ENCODE data around the gene FBXO40.

Gene FBXO40

GRCh38 chr3:121601212-121601812 is 8.1 kb downstream of the FBXO40 start:
- no peak for TF ChIP-seq CTCF (IDR thresholded peaks at IDR 0.05; ENCODE audit: low read depth, low read length, poor library complexity, severe bottlenecking)
- no peak for TF ChIP-seq EZH2phosphoT487 (IDR thresholded peaks at IDR 0.05; ENCODE audit: borderline replicate concordance, low read length)
- H3K9me3 ChIP-seq (ENCODE audit: control insufficient read depth, insufficient read depth, low read length): no peaks in the 10 kb centered on the region
- H3K27me3 ChIP-seq (ENCODE audit: control insufficient read depth, low read length): no peaks in the 10 kb centered on the region

GRCh38 chr3:121604759-121605158 is 11.6 kb downstream of the FBXO40 start:
- TF ChIP-seq EZH2phosphoT487 (IDR thresholded peaks at IDR 0.05; ENCODE audit: borderline replicate concordance, low read length) (no peak), CTCF (IDR thresholded peaks at IDR 0.05; ENCODE audit: low read depth, low read length, poor library complexity, severe bottlenecking) (no peak)
- H3K4me1 ChIP-seq (ENCODE audit: control insufficient read depth, low read length): no peaks in the 10 kb centered on the region
- H3K36me3 ChIP-seq (ENCODE audit: control insufficient read depth, low read length): no peaks in the 10 kb centered on the region
- H3F3A ChIP-seq (ENCODE audit: control insufficient read depth, insufficient read depth): no peaks in the 10 kb centered on the region
- H3K79me2 ChIP-seq (ENCODE audit: control insufficient read depth, low read length): no peaks in the 10 kb centered on the region
- H3K4me3 ChIP-seq (ENCODE audit: low read length): no peak overlapping the region
- H3K27me3 ChIP-seq (ENCODE audit: control insufficient read depth, low read length): no peaks in the 10 kb centered on the region
- H3K9me3 ChIP-seq (ENCODE audit: control insufficient read depth, insufficient read depth, low read length): no peaks in the 10 kb centered on the region
- H4K20me1 ChIP-seq (ENCODE audit: control insufficient read depth, insufficient read depth, low read depth, low read length): no peaks in the 10 kb centered on the region
- H3K4me2 ChIP-seq (ENCODE audit: low read length): no peak overlapping the region
- H3K9me2 ChIP-seq (replicated peaks; ENCODE audit: control insufficient read depth, low read length): no peaks in the 10 kb centered on the region
- H3K27ac ChIP-seq (ENCODE audit: low read depth, low read length): no peak overlapping the region

More at GRCh38 chr3:121601212-121601812, 8.1 kb downstream of the FBXO40 start:
- H3K9me2 ChIP-seq (replicated peaks; ENCODE audit: control insufficient read depth, low read length): no peaks in the 10 kb centered on the region
- H3K4me1 ChIP-seq (ENCODE audit: control insufficient read depth, low read length): no peaks in the 10 kb centered on the region
- H3K36me3 ChIP-seq (ENCODE audit: control insufficient read depth, low read length): no peaks in the 10 kb centered on the region
- no peaks in the 10 kb centered on the region for H4K20me1 ChIP-seq (ENCODE audit: control insufficient read depth, insufficient read depth, low read depth, low read length)
- no peak overlapping the region for H3K4me2 ChIP-seq (ENCODE audit: low read length)
- H3K79me2 ChIP-seq (ENCODE audit: control insufficient read depth, low read length): no peaks in the 10 kb centered on the region
- H3K4me3 ChIP-seq (ENCODE audit: low read length): no peak overlapping the region
- H3K27ac ChIP-seq (ENCODE audit: low read depth, low read length): no peak overlapping the region
- no peaks in the 10 kb centered on the region for H3F3A ChIP-seq (ENCODE audit: control insufficient read depth, insufficient read depth)

GRCh38 chr3:121606106-121606505 is 12.9 kb downstream of the FBXO40 start:
- no peaks in the 10 kb centered on the region for H3K9me2 ChIP-seq (replicated peaks; ENCODE audit: control insufficient read depth, low read length)
- no peaks in the 10 kb centered on the region for H3K9me3 ChIP-seq (ENCODE audit: control insufficient read depth, insufficient read depth, low read length)
- H3K79me2 ChIP-seq (ENCODE audit: control insufficient read depth, low read length): no peaks in the 10 kb centered on the region
- no peak overlapping the region for H3K4me3 ChIP-seq (ENCODE audit: low read length)
- no peaks in the 10 kb centered on the region for H3K36me3 ChIP-seq (ENCODE audit: control insufficient read depth, low read length)
- TF ChIP-seq EZH2phosphoT487 (IDR thresholded peaks at IDR 0.05; ENCODE audit: borderline replicate concordance, low read length) (no peak), CTCF (IDR thresholded peaks at IDR 0.05; ENCODE audit: low read depth, low read length, poor library complexity, severe bottlenecking) (no peak)
- H3F3A ChIP-seq (ENCODE audit: control insufficient read depth, insufficient read depth): no peaks in the 10 kb centered on the region
- no peaks in the 10 kb centered on the region for H4K20me1 ChIP-seq (ENCODE audit: control insufficient read depth, insufficient read depth, low read depth, low read length)
- no peak overlapping the region for H3K27ac ChIP-seq (ENCODE audit: low read depth, low read length)
- no peaks in the 10 kb centered on the region for H3K4me1 ChIP-seq (ENCODE audit: control insufficient read depth, low read length)
- no peaks in the 10 kb centered on the region for H3K27me3 ChIP-seq (ENCODE audit: control insufficient read depth, low read length)
- no peak overlapping the region for H3K4me2 ChIP-seq (ENCODE audit: low read length)
